Stimulated activated CD8-positive, alpha-beta memory T cell treated with anti-CD3 and anti-CD28 coated beads, Interleukin-12 subunit alpha, Interleukin-12 subunit beta, amount 100 ng/mL, for 24 hours (primary cell): ENCODE data around the gene HDAC11.
"Not testable (repeated sequence)": the region's sequence is repeated elsewhere in the genome, so short reads cannot be mapped to it uniquely, and the experiment has no call there.

Source experiments
- DNase-seq: peaks from one replicate; pipeline ENCODE4 v3.0.0-alpha.2; 2020; ENCODE audit errors: extremely low read depth

Gene HDAC11

GRCh38 chr3:13493867-13494441 lies 13.8 kb downstream of the HDAC11 start:
- DNase-seq: no peak

DNA sequence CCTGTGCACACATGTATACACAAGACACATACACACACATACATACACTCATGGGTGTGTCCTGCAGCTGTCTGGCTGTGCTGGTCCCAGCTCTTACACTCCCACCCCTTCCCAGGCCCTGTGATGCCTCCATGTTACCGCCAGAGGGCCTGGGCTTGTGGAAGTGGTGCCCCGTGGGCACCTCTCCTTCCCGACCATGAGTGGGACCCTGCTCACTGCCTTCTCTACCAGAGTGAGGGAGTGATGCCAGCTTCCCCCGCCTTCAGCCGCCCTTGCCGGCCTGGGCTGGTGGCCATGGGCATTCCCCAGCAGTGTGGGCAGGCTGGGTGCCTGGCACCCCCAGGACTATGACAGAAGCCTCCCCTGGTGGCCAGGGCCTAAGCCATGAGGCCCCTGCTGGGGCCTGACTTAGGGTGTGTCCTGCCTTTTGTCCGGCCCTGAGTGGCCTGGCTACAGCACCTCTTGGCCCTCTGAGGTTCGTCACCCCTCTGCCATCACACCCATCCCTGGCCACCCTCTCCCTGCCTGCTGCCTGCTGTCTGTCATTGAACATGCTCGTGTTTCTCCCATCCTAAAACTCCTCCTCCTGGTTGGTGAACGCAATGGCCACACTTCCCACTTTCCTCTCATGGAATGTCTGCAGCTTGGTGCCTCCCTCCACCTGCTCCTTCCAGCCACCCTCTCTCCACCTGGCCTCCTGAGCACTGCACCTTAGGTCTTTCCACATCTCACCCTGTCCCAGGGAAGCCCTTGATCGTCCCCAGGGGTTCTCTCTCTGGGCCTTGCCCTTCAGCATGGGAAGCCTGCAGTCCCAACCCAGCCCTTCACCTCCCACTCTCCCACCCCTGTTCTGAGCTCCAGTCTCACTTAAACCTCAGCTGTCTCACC lies 14.6 kb downstream of the HDAC11 start:
- no peak for DNase-seq

- DNase-seq: no peak
Observed at GRCh38 chr3:13495351-13495813, 15.3 kb downstream of the HDAC11 start.

DNA sequence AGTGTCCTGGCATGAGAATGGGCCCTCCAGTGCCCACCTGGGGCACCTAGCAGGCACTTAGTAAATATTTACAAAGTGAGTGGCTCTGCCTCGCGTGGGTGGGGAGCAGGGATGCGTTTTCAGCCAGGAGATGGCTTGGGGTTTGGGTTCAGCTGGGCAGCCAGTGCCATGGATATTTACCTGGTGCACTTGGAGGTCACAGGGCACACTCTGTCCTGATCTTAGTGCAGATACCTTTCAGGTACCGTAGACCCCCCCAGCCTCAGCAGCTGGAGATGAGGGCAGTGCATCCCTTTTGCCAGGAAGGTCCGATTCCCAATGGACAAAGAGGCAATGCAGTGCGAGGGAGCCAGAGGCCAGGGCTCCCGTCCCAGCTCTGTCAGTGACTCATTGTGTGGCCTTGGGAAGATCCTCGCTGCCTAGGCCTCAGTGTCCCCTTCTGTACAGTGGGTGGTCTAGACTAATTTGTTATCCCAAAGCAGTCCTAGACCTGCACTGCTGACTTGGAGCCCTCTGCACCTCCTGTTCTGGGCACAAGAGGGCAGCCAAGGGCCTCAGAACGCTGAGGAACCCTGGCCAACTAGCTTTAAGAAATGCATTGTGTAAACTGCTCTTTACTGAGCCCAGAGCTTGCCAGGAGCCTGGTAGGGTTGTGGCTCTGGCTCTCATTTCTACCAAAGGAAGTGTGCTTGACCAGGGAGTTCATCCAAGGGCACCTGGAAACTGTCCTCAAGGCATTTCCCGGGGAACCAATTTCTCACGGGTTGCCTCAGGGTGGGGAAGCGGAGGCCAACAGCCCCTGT lies 16.0 kb downstream of the HDAC11 start:
- no peak for DNase-seq

DNA sequence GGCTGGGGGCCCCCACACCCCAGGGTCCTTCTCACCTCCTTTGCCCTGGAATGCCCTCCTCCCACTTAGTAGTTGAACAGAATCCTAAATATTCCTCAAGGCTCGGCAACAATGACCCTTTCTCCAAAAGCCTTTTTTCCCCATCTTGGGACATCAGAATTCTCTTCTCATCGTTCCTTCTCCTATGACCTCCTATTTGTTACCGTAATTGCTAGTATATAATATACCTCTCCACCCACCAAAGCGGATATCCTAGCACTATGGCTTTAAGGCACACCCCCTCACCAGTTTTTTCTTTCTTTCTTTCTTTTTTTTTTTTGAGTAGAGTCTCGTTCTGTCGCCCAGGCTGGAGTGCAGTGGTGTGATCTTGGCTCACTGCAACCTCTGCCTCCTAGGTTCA lies 16.8 kb downstream of the HDAC11 start:
- DNase-seq: no peak

DNA sequence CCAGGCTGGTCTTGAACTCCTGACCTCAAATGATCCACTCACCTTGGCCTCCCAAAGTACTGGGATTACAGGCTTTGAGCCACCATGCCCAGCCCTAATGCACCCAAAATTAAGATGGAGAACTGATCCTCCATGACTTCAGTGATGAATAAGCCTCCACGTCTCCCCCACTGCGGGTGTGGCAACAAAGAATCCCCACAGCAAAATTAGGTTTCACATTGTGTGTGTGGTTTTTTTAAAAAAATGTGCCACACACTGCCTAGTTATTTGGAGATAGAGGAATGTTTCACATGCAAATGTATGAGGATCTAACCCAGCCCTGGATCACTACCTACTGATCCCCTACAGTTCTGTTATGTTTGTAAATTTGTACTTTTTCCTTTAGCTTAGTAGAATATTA lies 17.3 kb downstream of the HDAC11 start:
- DNase-seq: no peak

DNA sequence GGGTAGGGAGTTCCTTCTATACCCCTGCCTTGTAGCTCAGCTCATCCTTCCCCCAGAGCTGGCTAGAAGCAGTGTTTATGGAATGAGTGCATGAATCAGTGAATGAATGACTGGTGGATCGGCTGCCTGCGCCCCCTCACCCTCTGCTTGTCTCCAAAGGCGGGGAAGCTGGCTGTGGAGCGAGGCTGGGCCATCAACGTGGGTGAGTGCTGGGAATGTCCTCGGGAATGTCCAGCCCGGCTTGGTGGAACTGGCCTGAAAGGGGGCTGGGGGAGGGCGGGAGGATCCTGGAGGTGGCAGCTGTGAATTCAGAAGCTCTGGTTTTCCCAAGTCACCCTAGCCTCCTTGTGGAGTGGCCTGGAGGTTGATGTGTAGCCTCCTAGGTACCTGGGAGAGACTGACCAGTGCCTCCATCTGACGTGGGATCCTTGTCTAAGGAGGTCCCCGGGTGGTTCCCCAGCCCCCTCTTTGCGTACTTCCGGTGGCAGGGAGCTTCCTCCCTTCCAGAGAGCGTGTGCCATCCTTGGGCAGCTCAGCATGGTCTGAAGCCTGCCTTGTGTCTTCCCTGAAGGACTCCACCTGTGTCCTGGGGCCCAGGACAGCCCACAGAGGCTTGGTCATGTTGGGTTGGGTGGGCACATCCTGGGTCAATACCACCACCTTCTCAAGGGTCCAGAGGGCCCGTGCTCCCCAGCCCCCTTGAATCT lies 18.4 kb downstream of the HDAC11 start:
- no peak for DNase-seq

- not testable (repeated sequence) for DNase-seq
Observed at GRCh38 chr3:13499246-13499645, 19.1 kb downstream of the HDAC11 start.

GRCh38 chr3:13500133-13500885 lies 20.2 kb downstream of the HDAC11 start:
- DNase-seq: no peak

GRCh38 chr3:13501056-13501455 lies 20.9 kb downstream of the HDAC11 start:
- DNase-seq: no peak

GRCh38 chr3:13501521-13501920 lies 21.4 kb downstream of the HDAC11 start:
- DNase-seq: no peak

GRCh38 chr3:13501958-13502790 lies 22.1 kb downstream of the HDAC11 start:
- DNase-seq: no peak

DNA sequence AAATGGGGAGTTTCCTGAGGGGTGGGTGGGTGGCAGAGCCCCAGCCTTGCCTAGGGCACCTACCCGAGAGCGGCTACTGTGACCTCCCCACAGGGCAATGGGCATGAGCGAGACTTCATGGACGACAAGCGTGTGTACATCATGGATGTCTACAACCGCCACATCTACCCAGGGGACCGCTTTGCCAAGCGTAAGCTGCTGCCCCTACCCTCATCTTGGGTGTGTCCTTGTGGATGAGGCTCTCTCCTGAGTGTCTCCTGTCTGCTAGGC lies 22.6 kb downstream of the HDAC11 start:
- DNase-seq: no peak

DNA sequence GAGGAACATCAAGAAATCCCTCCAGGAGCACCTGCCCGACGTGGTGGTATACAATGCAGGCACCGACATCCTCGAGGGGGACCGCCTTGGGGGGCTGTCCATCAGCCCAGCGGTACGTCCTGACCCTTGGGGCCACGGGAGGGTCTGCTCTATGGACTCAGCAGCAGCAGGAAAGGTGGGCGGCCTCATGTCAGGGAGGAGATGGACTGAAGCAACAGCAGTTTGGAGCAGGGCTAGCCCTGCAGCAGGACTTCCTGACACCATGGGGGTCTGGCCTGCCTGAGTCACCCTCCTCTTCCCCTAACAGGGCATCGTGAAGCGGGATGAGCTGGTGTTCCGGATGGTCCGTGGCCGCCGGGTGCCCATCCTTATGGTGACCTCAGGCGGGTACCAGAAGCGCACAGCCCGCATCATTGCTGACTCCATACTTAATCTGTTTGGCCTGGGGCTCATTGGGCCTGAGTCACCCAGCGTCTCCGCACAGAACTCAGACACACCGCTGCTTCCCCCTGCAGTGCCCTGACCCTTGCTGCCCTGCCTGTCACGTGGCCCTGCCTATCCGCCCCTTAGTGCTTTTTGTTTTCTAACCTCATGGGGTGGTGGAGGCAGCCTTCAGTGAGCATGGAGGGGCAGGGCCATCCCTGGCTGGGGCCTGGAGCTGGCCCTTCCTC lies 24.2 kb downstream of the HDAC11 start:
- DNase-seq: no peak

GRCh38 chr3:13505147-13506130 lies 25.3 kb downstream of the HDAC11 start:
- DNase-seq: no peak

DNA sequence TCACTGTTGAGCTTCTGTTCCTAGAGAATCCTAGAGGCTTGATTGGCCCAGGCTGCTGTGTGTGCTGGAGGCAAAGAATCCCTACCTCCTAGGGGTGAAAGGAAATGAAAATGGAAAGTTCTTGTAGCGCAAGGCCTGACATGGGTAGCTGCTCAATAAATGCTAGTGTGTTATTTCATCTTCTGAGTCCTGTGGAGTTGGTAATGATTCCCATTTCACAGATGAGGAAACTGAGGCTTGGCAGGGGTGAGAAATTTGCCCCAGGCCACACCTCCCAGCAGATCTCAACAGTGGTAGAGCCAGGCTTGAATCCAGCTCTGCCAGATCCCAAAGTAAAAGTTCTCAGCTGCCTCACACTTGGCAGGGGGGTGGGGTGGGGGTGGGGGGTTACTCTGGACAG lies 26.1 kb downstream of the HDAC11 start:
- no peak for DNase-seq

GRCh38 chr3:13506680-13507079 lies 26.6 kb downstream of the HDAC11 start:
- DNase-seq: no peak

DNA sequence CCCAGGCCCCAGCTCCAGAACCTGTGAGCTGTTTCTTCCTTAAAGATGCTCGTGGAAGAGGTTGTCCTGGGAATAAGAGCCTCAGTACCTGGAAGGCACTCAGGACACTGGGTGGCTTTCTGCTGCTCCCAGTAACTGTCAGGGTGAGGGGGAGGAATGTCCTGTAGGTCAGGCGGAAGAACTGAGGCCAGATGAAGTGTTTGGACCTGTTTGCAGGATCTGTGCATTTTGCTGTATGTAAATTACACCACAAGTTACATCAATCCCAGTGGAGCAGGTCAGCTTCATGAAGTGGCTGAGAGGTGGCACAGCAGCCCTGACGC lies 27.1 kb downstream of the HDAC11 start:
- DNase-seq: no peak
